Osteocyte (in vitro differentiated cells): ENCODE measurements around the gene ATP8A2. TPM values are rescaled to one million over a fixed set of nuclear protein-coding genes. Genes with fewer than 3 reads are reported as not detected.
A peak's percentile ranks its signal among the peaks of the same experiment; 100 is the strongest.

Source experiments
- DNase-seq: peaks from one replicate; pipeline ENCODE4 v3.0.0; 2021; ENCODE audit warnings: mixed read lengths; ENCODE audit not compliant: unreplicated experiment; ENCODE audit errors: extremely low spot score
- H3K27ac Mint-ChIP-seq: one replicate; pipeline ENCODE4 v1.8.0; 2021; ENCODE audit warnings: mild to moderate bottlenecking, mixed read lengths; ENCODE audit not compliant: unreplicated experiment
- H3K27me3 Mint-ChIP-seq: one replicate; pipeline ENCODE4 v1.8.0; 2021; ENCODE audit warnings: mixed read lengths; ENCODE audit not compliant: unreplicated experiment
- H3K36me3 Mint-ChIP-seq: one replicate; pipeline ENCODE4 v1.8.0; 2021; ENCODE audit warnings: mixed read lengths; ENCODE audit not compliant: unreplicated experiment
- H3K4me1 Mint-ChIP-seq: one replicate; pipeline ENCODE4 v1.8.0; 2021; ENCODE audit warnings: mixed read lengths; ENCODE audit not compliant: unreplicated experiment
- H3K4me3 Mint-ChIP-seq: one replicate; pipeline ENCODE4 v1.8.0; 2021; ENCODE audit warnings: mild to moderate bottlenecking, moderate library complexity, mixed read lengths; ENCODE audit not compliant: unreplicated experiment
- H3K9me3 Mint-ChIP-seq: one replicate; pipeline ENCODE4 v1.8.0; 2021; ENCODE audit warnings: mixed read lengths; ENCODE audit not compliant: unreplicated experiment
- CTCF ChIP-seq: fragments of 200-600 bp; sonication (generic); IDR thresholded peaks from 2 replicates; pipeline ENCODE4 v1.5.0; 2021; ENCODE audit warnings: antibody characterized with exemption, mild to moderate bottlenecking, moderate library complexity
- total RNA-seq: library from RNA; stranded (reverse); gene quantifications from 2 replicates; pipeline ENCODE4 v1.2.1, GENCODE V29; 2021

Gene ATP8A2
- total RNA-seq, 1 donor from 2014 or later, result 1.1 TPM

DNA sequence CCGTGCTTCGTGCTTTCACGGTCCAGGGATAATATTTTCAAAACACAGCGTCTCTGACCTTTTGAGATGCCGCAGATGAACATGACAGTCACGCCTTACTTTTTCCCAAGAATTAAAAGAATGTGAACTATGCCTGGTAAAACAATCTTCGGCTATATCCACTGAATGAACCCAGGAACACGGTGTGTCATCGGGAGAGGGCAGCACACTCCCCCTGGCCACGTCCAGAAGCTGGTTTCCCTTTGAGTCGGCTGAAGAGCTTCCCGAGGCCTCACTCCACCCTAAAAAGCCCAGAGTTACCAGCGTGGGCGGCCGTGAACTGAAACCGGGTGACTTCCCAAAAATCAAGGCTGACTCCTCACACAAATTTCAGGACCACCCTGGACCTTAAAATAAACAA, 702.9 kb downstream of the ATP8A2 start:
- no peaks in the 10 kb centered on the region for H3K9me3 Mint-ChIP-seq
- no peaks in the 10 kb centered on the region for H3K27me3 Mint-ChIP-seq
- peaks cover 22% of the 10 kb centered on the region for H3K4me1 Mint-ChIP-seq
- no peak for TF ChIP-seq CTCF
- no peaks in the 10 kb centered on the region for H3K36me3 Mint-ChIP-seq
- H3K4me3 Mint-ChIP-seq, result peak overlapping the region; percentile 57
- DNase-seq, result no peak
- H3K27ac Mint-ChIP-seq, result no peak overlapping the region

Other genes with a start within 250 kb of the ATP8A2 start
- gene AMER2, start 199.7 kb upstream of the ATP8A2 start, total RNA-seq, result not detected in 2 replicates
- gene MTMR6, start 84.5 kb upstream of the ATP8A2 start, total RNA-seq, result 19.5 and 19.6 TPM in 2 replicates
- 34.4 and 35.1 TPM in 2 replicates for gene NUP58, start 70.3 kb upstream of the ATP8A2 start, total RNA-seq